Measurements from ENCODE around the gene MECR.
"Not testable (repeated sequence)": the region's sequence is repeated elsewhere in the genome, so short reads cannot be mapped to it uniquely, and the experiment has no call there.

Gene MECR

DNA sequence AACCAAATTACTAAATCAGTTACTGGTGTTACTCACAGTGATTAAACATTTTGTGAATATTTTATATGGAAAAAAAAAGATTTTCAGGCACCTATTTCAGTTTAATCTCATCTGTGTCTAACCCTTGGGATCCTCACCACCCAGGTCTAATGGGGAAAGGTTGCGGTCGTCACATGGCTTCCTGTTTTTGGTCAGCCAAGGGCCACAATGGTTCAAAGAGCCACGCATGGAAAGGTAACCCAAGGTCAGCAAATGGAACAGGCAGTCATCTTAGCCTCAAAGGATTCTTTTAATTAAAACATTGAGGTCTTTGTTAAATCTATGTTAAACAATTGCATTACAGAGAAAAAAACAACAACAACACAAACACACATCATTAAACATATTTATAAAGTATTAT, 71.0 kb downstream of the MECR start:
- H3K9ac ChIP-seq (ENCODE audit: low read length): no peak overlapping the region
- H3K4me1 ChIP-seq (ENCODE audit: control insufficient read depth, low read depth, low read length): peaks cover 27% of the 10 kb centered on the region
- H3K4me3 ChIP-seq (ENCODE audit: low read length): no peak overlapping the region
- no peak overlapping the region for H3K27ac ChIP-seq (ENCODE audit: low read length)
- no peaks in the 10 kb centered on the region for H3K27me3 ChIP-seq (ENCODE audit: control insufficient read depth, insufficient read depth, low read length)
- peaks cover 59% of the 10 kb centered on the region for H3K36me3 ChIP-seq (ENCODE audit: control insufficient read depth, low read depth, low read length)
- H3K9me3 ChIP-seq (ENCODE audit: control insufficient read depth, low read depth, low read length): no peaks in the 10 kb centered on the region

DNA sequence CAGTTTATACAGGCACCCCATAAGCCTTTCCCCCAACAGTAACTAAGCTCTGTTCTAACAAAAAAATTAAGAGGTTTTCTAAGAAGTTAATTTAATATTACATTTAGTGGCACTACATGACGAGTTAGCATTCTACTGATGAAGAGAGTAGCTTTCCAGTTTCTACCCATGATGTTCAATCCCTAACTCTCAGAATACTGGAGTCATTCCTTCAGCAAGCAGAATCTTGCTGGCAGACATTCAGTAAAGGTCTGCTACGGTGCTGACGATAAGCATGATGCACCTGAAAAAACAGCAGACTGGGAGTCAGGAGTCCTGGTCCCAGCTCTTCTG, 73.5 kb downstream of the MECR start:
- H3K4me3 ChIP-seq (ENCODE audit: low read length): no peak overlapping the region
- H3K27me3 ChIP-seq (ENCODE audit: control insufficient read depth, insufficient read depth, low read length): no peaks in the 10 kb centered on the region
- peaks cover 83% of the 10 kb centered on the region for H3K36me3 ChIP-seq (ENCODE audit: control insufficient read depth, low read depth, low read length)
- peaks cover 3% of the 10 kb centered on the region for H3K4me1 ChIP-seq (ENCODE audit: control insufficient read depth, low read depth, low read length)
- H3K9me3 ChIP-seq (ENCODE audit: control insufficient read depth, low read depth, low read length): no peaks in the 10 kb centered on the region
- no peak overlapping the region for H3K9ac ChIP-seq (ENCODE audit: low read length)
- no peak overlapping the region for H3K27ac ChIP-seq (ENCODE audit: low read length)

DNA sequence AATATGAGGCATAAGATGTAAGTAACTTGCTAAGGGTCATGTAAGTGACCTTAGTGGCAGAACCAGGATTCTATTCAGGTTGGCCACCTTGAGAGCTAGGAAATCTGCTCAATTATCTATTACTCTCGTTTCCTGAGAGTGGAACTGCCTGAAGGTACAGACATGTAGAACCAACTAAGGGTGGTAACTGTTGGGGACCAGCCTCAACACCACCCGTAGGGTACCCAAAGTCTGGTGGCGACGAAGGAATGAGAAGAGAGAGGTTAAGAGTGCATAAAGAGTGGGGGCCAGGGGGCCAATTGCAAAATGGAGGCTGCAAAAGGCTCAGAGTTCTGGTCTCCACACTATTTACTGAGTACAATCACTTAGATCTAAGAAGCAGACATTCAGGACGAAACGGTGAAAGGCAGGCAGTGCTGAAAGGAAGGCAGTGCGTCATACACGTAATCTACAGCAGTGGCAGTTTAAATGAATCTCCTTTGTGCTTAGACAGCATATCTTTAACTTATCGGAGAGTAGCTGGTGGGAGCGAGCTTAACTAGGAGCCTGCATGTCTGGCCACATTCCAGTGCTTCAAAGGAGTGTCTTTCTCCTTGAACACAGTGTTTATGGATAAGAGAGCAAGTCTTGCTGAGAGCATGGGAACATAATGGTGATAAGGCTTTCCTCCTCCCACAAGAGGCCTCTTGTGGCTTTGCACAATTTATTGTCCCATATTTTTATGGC, 74.0 kb downstream of the MECR start:
- Histone ChIP-seq H3K27me3 (ENCODE audit: control insufficient read depth, insufficient read depth, low read length) (no peaks in the 10 kb centered on the region), H3K9me3 (ENCODE audit: control insufficient read depth, low read depth, low read length) (no peaks in the 10 kb centered on the region), H3K9ac (ENCODE audit: low read length) (no peak overlapping the region), H3K4me1 (ENCODE audit: control insufficient read depth, low read depth, low read length) (peaks cover 3% of the 10 kb centered on the region), H3K4me3 (ENCODE audit: low read length) (no peak overlapping the region), H3K36me3 (ENCODE audit: control insufficient read depth, low read depth, low read length) (peaks cover 88% of the 10 kb centered on the region), H3K27ac (ENCODE audit: low read length) (no peak overlapping the region)

DNA sequence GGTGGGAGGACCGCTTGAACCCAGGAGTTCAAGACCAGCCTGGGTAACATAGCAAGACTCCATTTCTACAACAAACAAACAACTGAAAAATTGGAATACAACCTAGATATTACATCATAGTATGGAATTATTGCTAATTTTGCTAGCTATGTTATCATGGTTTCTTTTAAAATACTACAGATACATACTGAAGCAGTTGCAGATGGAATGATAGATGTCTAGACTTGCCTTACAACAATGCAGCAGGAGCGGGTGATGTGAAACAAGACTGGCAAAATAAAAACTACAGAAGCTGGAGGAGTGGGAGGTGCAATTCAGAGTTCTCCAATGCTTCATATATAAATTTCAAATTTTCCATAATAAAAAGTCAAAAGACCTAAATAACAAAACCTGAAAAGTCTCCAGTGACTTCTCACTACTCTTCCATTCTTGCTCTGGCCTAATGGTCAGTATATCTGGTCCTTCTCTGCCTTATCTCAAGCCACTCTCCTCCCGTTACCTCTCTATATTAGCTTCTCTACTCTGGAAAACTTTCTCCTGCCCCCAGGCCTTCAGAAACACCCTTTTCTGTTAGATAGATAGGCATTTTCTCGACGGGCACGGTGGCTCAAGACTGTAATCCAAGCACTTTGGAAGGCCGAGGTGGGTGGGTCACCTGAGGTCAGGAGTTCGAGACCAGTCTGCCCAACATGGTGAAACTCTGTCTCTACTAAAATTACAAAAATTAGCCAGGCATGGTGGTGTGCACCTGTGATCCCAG, 78.5 kb downstream of the MECR start:
- Histone ChIP-seq H3K36me3 (ENCODE audit: control insufficient read depth, low read depth, low read length) (peaks cover 95% of the 10 kb centered on the region), H3K27me3 (ENCODE audit: control insufficient read depth, insufficient read depth, low read length) (no peaks in the 10 kb centered on the region), H3K9me3 (ENCODE audit: control insufficient read depth, low read depth, low read length) (no peaks in the 10 kb centered on the region), H3K4me3 (ENCODE audit: low read length) (no peak overlapping the region), H3K4me1 (ENCODE audit: control insufficient read depth, low read depth, low read length) (peaks cover 3% of the 10 kb centered on the region), H3K9ac (ENCODE audit: low read length) (no peak overlapping the region), H3K27ac (ENCODE audit: low read length) (no peak overlapping the region)

DNA sequence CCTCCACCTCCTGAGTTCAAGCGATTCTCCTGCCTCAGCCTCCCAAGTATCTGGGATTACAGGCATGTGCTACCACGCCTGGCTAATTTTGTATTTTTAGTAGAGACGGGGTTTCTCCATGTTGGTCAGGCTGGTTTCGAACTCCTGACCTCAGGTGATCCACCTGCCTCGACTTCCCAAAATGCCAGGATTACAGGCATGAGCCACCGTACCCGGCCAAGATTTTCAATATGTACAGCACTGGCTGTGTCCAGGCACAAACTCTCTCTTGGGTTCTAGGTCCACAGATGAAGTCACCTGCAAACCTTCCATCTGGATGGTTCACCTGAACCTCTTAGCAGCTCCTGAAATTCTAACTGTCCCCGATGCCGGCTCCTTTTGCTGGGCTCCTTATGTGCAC, 80.4 kb downstream of the MECR start:
- not testable (repeated sequence) for H3K4me1 ChIP-seq (ENCODE audit: control insufficient read depth, low read depth, low read length); H3K9ac ChIP-seq (ENCODE audit: low read length); H3K27me3 ChIP-seq (ENCODE audit: control insufficient read depth, insufficient read depth, low read length); H3K4me3 ChIP-seq (ENCODE audit: low read length); H3K9me3 ChIP-seq (ENCODE audit: control insufficient read depth, low read depth, low read length); H3K27ac ChIP-seq (ENCODE audit: low read length)
- H3K36me3 ChIP-seq (ENCODE audit: control insufficient read depth, low read depth, low read length): peaks cover 94% of the 10 kb centered on the region

DNA sequence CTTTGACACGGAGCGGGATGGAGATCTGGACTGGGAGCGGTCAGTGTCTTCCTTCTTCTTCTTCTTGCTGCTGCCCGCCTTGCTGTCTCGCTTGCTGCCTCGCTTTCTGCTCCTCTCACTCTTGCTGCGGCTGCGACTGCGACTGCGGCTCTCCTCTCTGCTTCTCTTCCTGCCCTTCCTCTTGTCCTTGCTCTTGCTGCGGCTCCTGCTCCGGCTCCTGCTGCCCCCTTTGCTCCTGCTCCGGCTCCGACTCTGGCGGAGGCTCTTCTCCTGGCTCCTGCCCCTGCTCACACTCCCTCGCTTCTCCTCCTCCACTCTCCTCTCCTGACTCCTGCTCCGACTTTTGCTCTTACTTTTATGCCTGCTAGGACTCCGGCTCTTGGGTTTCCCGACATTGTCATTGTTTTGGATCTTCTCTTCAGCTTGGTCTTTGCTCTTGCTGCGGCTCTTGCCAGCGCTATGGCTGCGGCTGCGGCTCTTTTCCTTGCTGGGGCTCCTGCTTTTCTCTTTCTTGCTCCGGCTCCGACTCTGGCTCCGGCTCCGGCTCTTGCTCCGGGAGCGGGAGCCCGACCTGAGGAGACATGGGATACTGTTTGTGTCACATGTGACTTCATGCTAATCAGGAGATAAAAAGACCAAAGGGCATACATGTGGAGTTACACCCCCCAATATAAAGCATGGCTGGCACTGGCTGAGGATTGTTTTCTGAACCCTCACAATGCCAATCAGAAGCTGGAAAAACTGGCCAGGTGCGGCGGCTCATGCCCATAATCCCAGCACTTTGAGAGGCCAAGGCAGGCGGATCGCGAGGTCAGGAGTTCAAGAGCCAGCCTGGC, 81.9 kb downstream of the MECR start:
- Histone ChIP-seq H3K9me3 (ENCODE audit: control insufficient read depth, low read depth, low read length) (no peaks in the 10 kb centered on the region), H3K36me3 (ENCODE audit: control insufficient read depth, low read depth, low read length) (peaks cover 79% of the 10 kb centered on the region), H3K4me3 (ENCODE audit: low read length) (no peak overlapping the region), H3K4me1 (ENCODE audit: control insufficient read depth, low read depth, low read length) (no peaks in the 10 kb centered on the region), H3K9ac (ENCODE audit: low read length) (no peak overlapping the region), H3K27ac (ENCODE audit: low read length) (no peak overlapping the region), H3K27me3 (ENCODE audit: control insufficient read depth, insufficient read depth, low read length) (no peaks in the 10 kb centered on the region)

DNA sequence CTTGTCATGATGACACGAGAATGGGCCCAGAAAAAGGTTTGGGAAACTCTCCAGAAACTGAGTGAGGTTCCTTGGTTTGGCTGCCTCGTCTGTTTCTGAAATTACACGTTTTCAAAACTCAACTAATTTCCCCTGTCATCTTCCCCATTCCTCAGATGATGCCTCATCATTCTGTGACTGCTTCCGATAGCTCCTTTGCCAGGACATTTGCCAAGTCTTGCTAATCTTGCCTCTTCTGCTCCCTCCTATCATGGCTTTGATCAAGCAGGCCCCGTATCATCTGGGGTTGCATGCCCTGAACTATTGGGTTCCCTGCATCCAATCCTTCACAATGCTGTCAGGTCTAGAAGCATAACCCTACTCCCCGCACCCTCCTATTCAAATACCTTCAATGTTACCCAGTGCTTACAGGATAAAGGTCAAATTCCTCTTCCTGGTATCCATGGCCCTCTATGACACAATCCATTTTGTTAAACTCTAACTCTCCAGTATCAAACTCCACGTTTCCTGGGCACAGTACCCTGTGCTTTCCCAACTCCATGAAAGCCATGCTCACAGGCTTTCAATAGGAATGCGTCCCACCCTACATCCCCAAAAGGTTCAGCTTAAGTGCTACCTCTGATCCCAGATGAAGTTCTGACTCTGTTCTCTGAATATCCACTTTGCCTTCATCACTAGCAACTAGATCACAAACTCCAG, 84.8 kb downstream of the MECR start:
- Histone ChIP-seq H3K9me3 (ENCODE audit: control insufficient read depth, low read depth, low read length) (no peaks in the 10 kb centered on the region), H3K4me1 (ENCODE audit: control insufficient read depth, low read depth, low read length) (no peaks in the 10 kb centered on the region), H3K9ac (ENCODE audit: low read length) (no peak overlapping the region), H3K27me3 (ENCODE audit: control insufficient read depth, insufficient read depth, low read length) (no peaks in the 10 kb centered on the region), H3K27ac (ENCODE audit: low read length) (no peak overlapping the region), H3K36me3 (ENCODE audit: control insufficient read depth, low read depth, low read length) (peaks cover 51% of the 10 kb centered on the region), H3K4me3 (ENCODE audit: low read length) (no peak overlapping the region)

DNA sequence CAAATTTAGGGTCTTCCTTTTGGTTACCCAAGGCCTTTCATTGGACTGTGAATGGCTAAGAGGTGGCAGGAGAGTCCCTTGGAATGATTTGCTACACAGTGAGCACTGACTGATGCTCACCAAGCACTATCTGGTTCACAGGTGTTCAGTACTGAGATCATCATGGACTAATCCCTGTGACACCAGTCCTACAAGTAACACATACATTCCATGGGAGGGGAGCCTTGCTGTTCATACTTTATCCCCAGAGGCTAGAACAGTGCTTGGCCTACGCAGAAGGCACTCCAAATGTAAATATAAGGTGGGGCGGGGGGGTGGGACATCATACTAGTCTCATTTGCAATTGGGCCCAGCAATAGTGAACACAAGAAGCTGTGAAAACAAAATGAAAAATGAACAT, 86.6 kb downstream of the MECR start:
- Histone ChIP-seq H3K27ac (ENCODE audit: low read length) (no peak overlapping the region), H3K9ac (ENCODE audit: low read length) (no peak overlapping the region), H3K4me3 (ENCODE audit: low read length) (no peak overlapping the region), H3K9me3 (ENCODE audit: control insufficient read depth, low read depth, low read length) (no peaks in the 10 kb centered on the region), H3K36me3 (ENCODE audit: control insufficient read depth, low read depth, low read length) (peaks cover 36% of the 10 kb centered on the region), H3K27me3 (ENCODE audit: control insufficient read depth, insufficient read depth, low read length) (no peaks in the 10 kb centered on the region), H3K4me1 (ENCODE audit: control insufficient read depth, low read depth, low read length) (no peaks in the 10 kb centered on the region)

DNA sequence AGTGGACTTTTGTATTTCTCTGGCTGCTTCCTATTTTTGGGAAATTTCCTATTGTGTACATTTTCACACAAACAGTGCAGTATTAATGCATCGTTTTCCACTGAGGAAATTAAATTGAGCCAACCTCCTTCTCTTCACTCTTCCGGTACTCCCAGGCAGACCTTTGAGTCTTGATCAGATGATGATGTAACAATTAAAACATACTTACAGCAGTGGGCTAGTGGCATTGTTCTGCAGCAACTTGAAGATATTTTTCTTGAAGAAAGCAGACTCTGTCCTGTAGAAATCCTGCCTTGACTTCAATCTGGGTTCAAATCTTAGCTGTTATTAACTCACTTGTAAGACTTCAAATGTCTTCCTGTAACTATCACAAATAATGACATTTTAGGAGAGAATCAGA, 88.0 kb downstream of the MECR start:
- Histone ChIP-seq H3K4me3 (ENCODE audit: low read length) (no peak overlapping the region), H3K27ac (ENCODE audit: low read length) (no peak overlapping the region), H3K36me3 (ENCODE audit: control insufficient read depth, low read depth, low read length) (peaks cover 21% of the 10 kb centered on the region), H3K9me3 (ENCODE audit: control insufficient read depth, low read depth, low read length) (no peaks in the 10 kb centered on the region), H3K27me3 (ENCODE audit: control insufficient read depth, insufficient read depth, low read length) (no peaks in the 10 kb centered on the region), H3K4me1 (ENCODE audit: control insufficient read depth, low read depth, low read length) (no peaks in the 10 kb centered on the region), H3K9ac (ENCODE audit: low read length) (no peak overlapping the region)
